Choroid plexus epithelial cell (primary cell): ENCODE data around the gene EIF4G1.

Experiments used
- DNase-seq: peaks from one replicate; pipeline ENCODE4 v3.0.0-alpha.2; 2010; ENCODE audit warnings: low read depth
- H3K4me3 ChIP-seq: 2 replicates; pipeline ENCODE4 v1.5.1; 2011; ENCODE audit warnings: low read depth, mild to moderate bottlenecking, control low read depth, low read length, moderate library complexity
- CTCF ChIP-seq: conservative IDR thresholded peaks from 2 replicates; pipeline ENCODE4 v1.5.1; 2011; ENCODE audit warnings: low read depth, mild to moderate bottlenecking, control low read depth, inconsistent platforms, low read length, moderate library complexity

EIF4G1 gene

GRCh38 chr3:184325269-184325668, 10.9 kb downstream of the EIF4G1 start:
- TF ChIP-seq CTCF, result no peak
- H3K4me3 ChIP-seq, result no peak overlapping the region
- no peak for DNase-seq

- TF ChIP-seq CTCF, result no peak
- no peak overlapping the region for H3K4me3 ChIP-seq
- DNase-seq, result no peak
Measured at GRCh38 chr3:184325715-184326369, 11.4 kb downstream of the EIF4G1 start.

GRCh38 chr3:184327171-184327570, 12.8 kb downstream of the EIF4G1 start:
- TF ChIP-seq CTCF, result no peak
- no peak overlapping the region for H3K4me3 ChIP-seq

GRCh38 chr3:184328516-184328915, 14.1 kb downstream of the EIF4G1 start:
- TF ChIP-seq CTCF, result no peak
- no peak overlapping the region for H3K4me3 ChIP-seq
- DNase-seq, result no peak

More at GRCh38 chr3:184327171-184327570, 12.8 kb downstream of the EIF4G1 start:
- no peak for DNase-seq

- H3K4me3 ChIP-seq, result no peak overlapping the region
- TF ChIP-seq CTCF, result no peak
- DNase-seq, result peak; percentile 97
Measured at GRCh38 chr3:184332370-184333090, 18.1 kb downstream of the EIF4G1 start.

- H3K4me3 ChIP-seq, result no peak overlapping the region
- no peak for TF ChIP-seq CTCF
Measured at GRCh38 chr3:184333190-184333589, 18.8 kb downstream of the EIF4G1 start.

GRCh38 chr3:184333700-184334099, 19.3 kb downstream of the EIF4G1 start:
- H3K4me3 ChIP-seq, result no peak overlapping the region
- DNase-seq, result no peak
- TF ChIP-seq CTCF, result no peak

More at GRCh38 chr3:184333190-184333589, 18.8 kb downstream of the EIF4G1 start:
- DNase-seq, result no peak
